Glutamatergic neuron (in vitro differentiated cells): ENCODE measurements around the gene ARPC5. TPM values are rescaled to one million over a fixed set of nuclear protein-coding genes. Genes with fewer than 3 reads are reported as not detected.

ENCODE experiments used
- DNase-seq: peaks from one replicate; pipeline ENCODE4 v3.0.0; 2022
- H3K27ac Mint-ChIP-seq: one replicate; pipeline ENCODE4 v1.8.0; 2020; ENCODE audit warnings: mild to moderate bottlenecking, mixed read lengths, inconsistent platforms; ENCODE audit not compliant: unreplicated experiment
- H3K27me3 Mint-ChIP-seq: one replicate; pipeline ENCODE4 v1.8.0; 2020; ENCODE audit warnings: mild to moderate bottlenecking, moderate library complexity, mixed read lengths, inconsistent platforms; ENCODE audit not compliant: unreplicated experiment
- H3K36me3 Mint-ChIP-seq: one replicate; pipeline ENCODE4 v1.8.0; 2020; ENCODE audit warnings: mild to moderate bottlenecking, mixed read lengths, inconsistent platforms; ENCODE audit not compliant: unreplicated experiment
- H3K4me1 Mint-ChIP-seq: one replicate; pipeline ENCODE4 v1.8.0; 2020; ENCODE audit warnings: mild to moderate bottlenecking, low read depth, mixed read lengths, inconsistent platforms; ENCODE audit not compliant: unreplicated experiment
- H3K4me3 Mint-ChIP-seq: one replicate; pipeline ENCODE4 v1.8.0; 2020; ENCODE audit warnings: mild to moderate bottlenecking, mixed read lengths, inconsistent platforms; ENCODE audit not compliant: unreplicated experiment
- H3K9me3 Mint-ChIP-seq: one replicate; pipeline ENCODE4 v1.8.0; 2020; ENCODE audit warnings: mild to moderate bottlenecking, moderate library complexity, mixed read lengths, inconsistent platforms; ENCODE audit not compliant: unreplicated experiment
- total RNA-seq: library from RNA; stranded (reverse); fragmentation: NEBNext Ultra II Directional; extraction: Animal tissue kit (Norgen Biotek cat#: 25700); gene quantifications from one replicate; pipeline ENCODE4 v1.2.1, GENCODE V29; 2021; ENCODE audit not compliant: unreplicated experiment
- TF ChIP-seq, protein P1 (sequence below): fragments of 200-600 bp; sonication (generic); IDR thresholded peaks from one replicate; pipeline ENCODE4 v1.5.0; 2021; ENCODE audit not compliant: partially characterized antibody, unreplicated experiment

Gene ARPC5
- total RNA-seq, 1 donor from 2014 or later = 92.0 TPM

DNA sequence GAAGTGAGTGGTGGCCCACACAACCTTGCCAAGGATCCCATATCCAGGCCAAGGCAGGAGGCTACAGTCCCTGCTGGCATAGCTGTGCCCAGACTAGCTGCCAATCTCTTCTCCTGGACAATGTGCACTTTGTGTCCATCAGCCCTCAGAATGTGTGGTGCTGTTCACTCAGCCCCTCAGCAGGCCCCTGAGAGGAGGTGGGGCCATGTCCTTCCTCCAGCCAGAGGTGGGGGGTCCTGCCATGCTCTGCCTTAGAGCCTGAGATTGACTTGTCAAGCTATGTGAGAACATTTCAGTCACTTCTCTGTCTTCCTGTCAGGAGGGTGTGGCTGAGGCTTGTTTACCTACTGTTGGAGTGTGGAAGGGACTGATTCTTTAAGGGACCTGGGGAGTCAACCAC lies 46.8 kb downstream of the ARPC5 start:
- DNase-seq = no peak
- TF ChIP-seq, protein P1, sequence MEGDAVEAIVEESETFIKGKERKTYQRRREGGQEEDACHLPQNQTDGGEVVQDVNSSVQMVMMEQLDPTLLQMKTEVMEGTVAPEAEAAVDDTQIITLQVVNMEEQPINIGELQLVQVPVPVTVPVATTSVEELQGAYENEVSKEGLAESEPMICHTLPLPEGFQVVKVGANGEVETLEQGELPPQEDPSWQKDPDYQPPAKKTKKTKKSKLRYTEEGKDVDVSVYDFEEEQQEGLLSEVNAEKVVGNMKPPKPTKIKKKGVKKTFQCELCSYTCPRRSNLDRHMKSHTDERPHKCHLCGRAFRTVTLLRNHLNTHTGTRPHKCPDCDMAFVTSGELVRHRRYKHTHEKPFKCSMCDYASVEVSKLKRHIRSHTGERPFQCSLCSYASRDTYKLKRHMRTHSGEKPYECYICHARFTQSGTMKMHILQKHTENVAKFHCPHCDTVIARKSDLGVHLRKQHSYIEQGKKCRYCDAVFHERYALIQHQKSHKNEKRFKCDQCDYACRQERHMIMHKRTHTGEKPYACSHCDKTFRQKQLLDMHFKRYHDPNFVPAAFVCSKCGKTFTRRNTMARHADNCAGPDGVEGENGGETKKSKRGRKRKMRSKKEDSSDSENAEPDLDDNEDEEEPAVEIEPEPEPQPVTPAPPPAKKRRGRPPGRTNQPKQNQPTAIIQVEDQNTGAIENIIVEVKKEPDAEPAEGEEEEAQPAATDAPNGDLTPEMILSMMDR = no peak
- no peak overlapping the region for H3K4me3 Mint-ChIP-seq
- no peaks in the 10 kb centered on the region for H3K9me3 Mint-ChIP-seq
- peaks cover 11% of the 10 kb centered on the region for H3K4me1 Mint-ChIP-seq
- H3K27ac Mint-ChIP-seq = no peak overlapping the region
- H3K27me3 Mint-ChIP-seq = peaks cover 2% of the 10 kb centered on the region
- H3K36me3 Mint-ChIP-seq = no peaks in the 10 kb centered on the region

DNA sequence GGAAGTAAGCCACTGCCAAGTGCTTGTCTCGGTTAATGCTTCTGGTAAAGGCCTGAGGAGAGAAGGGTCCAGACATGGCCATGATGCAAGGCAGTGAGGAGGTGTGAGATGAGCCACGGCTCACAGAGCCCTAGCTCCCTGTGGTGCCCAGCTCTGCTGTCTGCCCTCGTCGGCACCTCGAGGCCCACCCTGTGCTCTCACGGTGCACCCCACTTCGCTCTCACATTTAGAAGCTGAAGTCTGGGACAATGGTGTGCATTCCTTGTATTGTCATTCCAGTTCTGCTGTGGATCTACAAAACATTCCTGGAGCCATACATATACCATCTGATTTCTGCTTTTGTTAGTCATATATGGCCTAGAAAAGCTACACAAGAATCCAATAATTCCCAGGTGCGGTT lies 48.7 kb downstream of the ARPC5 start:
- H3K36me3 Mint-ChIP-seq = no peaks in the 10 kb centered on the region
- H3K4me3 Mint-ChIP-seq = no peak overlapping the region
- TF ChIP-seq, protein P1 = no peak
- peaks cover 1% of the 10 kb centered on the region for H3K9me3 Mint-ChIP-seq
- peaks cover 3% of the 10 kb centered on the region for H3K27me3 Mint-ChIP-seq
- DNase-seq = no peak
- H3K4me1 Mint-ChIP-seq = no peaks in the 10 kb centered on the region
- no peak overlapping the region for H3K27ac Mint-ChIP-seq

- no peak overlapping the region for H3K4me3 Mint-ChIP-seq
Observed at GRCh38 chr1:183586455-183586854, 49.1 kb downstream of the ARPC5 start.

GRCh38 chr1:183585038-183585437 lies 50.5 kb downstream of the ARPC5 start:
- Mint-ChIP-seq H3K4me3 (no peak overlapping the region), H3K27me3 (peaks cover 3% of the 10 kb centered on the region), H3K27ac (no peak overlapping the region), H3K36me3 (no peaks in the 10 kb centered on the region), H3K4me1 (peaks cover 2% of the 10 kb centered on the region), H3K9me3 (peaks cover 1% of the 10 kb centered on the region)
- no peak for DNase-seq
- TF ChIP-seq, protein P1 = no peak

More at GRCh38 chr1:183586455-183586854, 49.1 kb downstream of the ARPC5 start:
- no peak for DNase-seq
- H3K9me3 Mint-ChIP-seq = peaks cover 1% of the 10 kb centered on the region
- no peaks in the 10 kb centered on the region for H3K4me1 Mint-ChIP-seq
- peaks cover 3% of the 10 kb centered on the region for H3K27me3 Mint-ChIP-seq
- no peak overlapping the region for H3K27ac Mint-ChIP-seq
- no peaks in the 10 kb centered on the region for H3K36me3 Mint-ChIP-seq
- TF ChIP-seq, protein P1 = no peak

DNA sequence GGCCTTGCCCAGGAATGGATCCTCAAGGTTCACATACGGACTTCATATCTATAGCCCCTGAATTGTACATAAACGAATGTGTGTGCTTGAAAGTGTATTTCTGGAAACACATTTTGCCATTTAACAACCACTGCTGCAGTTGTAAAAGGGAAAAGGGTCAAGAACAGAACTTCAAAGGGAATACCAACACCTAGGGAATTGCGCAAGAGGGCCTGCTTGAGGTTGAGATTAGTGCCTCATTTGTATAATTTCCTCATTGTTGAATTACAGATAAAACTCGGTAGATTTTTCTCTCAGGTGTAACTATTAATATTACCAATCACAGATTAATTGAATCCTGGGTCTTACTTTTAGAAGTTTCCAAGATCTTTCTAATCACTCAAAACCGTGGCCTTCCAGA lies 51.4 kb downstream of the ARPC5 start:
- TF ChIP-seq, protein P1 = no peak
- peaks cover 5% of the 10 kb centered on the region for H3K4me1 Mint-ChIP-seq
- no peak overlapping the region for H3K4me3 Mint-ChIP-seq
- DNase-seq = no peak
- peaks cover 1% of the 10 kb centered on the region for H3K9me3 Mint-ChIP-seq
- no peak overlapping the region for H3K27ac Mint-ChIP-seq
- H3K27me3 Mint-ChIP-seq = peaks cover 3% of the 10 kb centered on the region
- no peaks in the 10 kb centered on the region for H3K36me3 Mint-ChIP-seq
